Jurkat, Clone E6-1 (cell line): ENCODE results near the gene MRM1.
"Not testable (repeated sequence)": the region's sequence is repeated elsewhere in the genome, so short reads cannot be mapped to it uniquely, and the experiment has no call there.

ENCODE experiments used
- DNase-seq: peaks from one replicate; pipeline ENCODE4 v3.0.0-alpha.2; 2011; ENCODE audit warnings: low read depth, low spot score
- H3K4me3 ChIP-seq: 2 replicates; pipeline ENCODE4 v1.5.1; 2011; ENCODE audit warnings: mild to moderate bottlenecking, low read length, control low read depth, moderate library complexity

MRM1 gene

DNA sequence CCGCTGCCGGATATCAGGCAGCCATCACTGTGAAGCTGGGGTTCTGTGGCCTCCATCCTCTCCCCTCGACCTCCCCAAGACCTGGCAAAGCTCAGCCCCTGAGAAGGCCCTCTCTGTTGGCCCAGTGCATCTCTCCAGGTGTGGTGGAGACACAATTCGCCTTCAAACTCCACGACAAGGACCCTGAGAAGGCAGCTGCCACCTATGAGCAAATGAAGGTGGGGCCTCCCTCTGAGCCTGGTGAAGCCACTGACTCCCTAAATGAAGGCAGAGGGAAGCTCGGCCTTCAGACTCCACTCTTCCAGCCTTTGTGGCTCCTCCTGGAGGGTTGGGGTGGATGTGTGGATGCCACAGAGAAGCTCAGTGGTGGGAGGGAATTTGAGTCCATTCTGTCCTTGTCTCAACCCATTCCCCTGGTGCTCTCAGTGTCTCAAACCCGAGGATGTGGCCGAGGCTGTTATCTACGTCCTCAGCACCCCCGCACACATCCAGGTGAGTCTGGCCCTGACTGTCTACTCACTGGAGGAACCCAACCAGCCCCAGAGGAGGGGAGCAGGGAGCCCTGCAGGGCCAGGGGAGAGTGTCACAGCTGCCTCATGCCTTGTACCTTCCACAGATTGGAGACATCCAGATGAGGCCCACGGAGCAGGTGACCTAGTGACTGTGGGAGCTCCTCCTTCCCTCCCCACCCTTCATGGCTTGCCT is 1.7 kb upstream of the MRM1 start:
- H3K4me3 ChIP-seq, result no peak overlapping the region
- DNase-seq, result no peak

DNA sequence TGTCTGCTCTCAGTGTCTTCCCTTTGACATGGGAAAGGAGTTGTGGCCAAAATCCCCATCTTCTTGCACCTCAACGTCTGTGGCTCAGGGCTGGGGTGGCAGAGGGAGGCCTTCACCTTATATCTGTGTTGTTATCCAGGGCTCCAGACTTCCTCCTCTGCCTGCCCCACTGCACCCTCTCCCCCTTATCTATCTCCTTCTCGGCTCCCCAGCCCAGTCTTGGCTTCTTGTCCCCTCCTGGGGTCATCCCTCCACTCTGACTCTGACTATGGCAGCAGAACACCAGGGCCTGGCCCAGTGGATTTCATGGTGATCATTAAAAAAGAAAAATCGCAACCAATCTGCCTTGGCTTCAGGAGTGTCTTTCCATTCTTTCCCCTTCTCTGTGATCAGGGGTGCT is 918 bp upstream of the MRM1 start:
- peak overlapping the region; percentile 89; the same call in 1 of the 2 replicates for H3K4me3 ChIP-seq

DNA sequence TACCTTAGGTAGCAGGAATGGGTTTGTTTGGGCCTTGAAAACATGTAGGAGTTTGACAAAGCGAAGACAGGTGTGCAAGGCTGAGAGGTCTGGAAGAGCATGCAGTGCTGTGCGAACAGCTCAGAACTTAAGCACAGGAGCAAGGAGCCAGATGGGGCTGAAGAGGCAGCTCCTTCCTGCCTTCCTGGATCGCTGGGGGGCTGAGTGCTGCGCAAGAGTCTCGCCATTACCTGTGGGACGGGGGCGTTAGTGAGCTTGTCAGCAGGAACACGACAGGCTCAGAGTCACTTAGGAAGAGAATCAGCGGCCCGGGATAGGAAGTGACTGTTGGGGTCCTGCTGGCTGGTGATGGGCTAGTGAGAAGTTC is 464 bp upstream of the MRM1 start:
- DNase-seq, result peak; percentile 29

More for the DNA sequence above, 918 bp upstream of the MRM1 start:
- DNase-seq, result no peak

DNA sequence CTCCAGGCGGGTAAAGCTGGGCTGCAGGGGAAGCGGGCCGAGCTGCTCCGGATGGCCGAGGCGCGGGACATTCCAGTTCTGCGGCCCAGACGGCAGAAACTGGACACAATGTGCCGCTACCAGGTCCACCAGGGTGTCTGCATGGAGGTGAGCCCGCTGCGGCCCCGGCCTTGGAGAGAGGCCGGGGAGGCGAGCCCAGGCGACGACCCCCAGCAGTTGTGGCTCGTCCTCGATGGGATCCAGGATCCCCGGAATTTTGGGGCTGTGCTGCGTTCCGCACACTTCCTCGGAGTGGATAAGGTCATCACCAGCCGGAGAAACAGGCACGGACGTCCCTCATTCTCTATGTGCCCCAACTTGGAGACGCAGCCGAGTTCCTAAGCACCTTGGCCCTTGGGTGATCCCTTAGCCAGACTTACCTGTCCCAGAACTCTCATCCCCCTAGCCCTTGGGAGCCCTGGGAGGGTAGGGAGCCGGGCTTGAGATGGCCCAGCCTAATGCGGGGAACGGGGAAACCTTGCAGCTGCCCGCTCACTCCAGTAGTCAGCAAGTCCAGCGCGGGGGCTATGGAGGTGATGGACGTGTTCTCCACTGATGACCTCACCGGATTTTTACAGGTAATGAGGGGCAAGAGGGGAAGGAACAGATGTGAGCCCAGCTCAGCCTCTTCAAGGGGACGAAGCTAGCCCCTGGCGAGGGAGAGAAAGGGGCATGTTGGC is 806 bp downstream of the MRM1 start:
- peak overlapping the region; percentile 89 for H3K4me3 ChIP-seq
- DNase-seq, result no peak

More for the DNA sequence above, 464 bp upstream of the MRM1 start:
- peak overlapping the region; percentile 89 for H3K4me3 ChIP-seq

DNA sequence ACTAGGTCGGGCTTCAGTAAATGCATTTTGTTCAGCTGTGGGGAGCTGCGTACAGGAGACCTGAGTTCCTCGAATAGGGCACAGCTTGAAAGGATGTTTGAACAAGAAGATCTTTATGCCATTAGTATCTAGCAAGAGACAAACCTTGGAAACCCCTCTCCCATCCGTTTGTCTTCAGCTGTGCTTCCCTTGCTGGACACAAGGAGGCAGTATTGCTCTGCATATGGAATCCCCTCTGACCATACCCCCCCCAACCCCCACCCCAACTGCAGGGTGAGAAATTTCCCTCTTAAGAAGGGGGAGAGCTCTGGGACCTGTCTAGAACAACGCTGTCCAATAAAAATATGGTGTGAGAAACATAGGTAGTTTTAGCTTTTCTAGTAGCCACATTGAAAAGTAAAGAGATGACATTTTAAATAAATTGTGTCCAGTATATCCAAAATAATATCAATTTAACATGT is 1.6 kb downstream of the MRM1 start:
- H3K4me3 ChIP-seq, result peak overlapping the region; percentile 89
- DNase-seq, result peak; percentile 79

DNA sequence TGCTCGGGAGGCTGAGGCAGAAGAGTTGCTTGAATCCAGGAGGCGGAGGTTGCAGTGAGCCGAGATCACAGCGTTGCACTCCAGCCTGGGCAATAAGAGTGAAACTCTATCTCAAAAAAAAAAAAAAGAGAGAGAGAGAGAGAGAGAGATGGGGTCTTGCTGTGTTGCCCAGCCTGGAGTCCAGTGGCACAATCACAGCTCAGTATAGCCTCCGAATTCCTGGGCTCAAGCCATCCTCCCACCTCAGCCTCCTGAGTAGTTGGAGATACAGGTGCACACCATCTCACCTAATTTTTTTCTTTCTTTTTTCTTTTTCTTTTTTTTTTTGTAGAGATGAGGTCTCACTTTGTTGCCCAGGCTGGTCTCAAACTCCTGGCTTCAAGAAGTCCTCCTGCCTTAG is 3.6 kb downstream of the MRM1 start:
- not testable (repeated sequence) for H3K4me3 ChIP-seq, DNase-seq

DNA sequence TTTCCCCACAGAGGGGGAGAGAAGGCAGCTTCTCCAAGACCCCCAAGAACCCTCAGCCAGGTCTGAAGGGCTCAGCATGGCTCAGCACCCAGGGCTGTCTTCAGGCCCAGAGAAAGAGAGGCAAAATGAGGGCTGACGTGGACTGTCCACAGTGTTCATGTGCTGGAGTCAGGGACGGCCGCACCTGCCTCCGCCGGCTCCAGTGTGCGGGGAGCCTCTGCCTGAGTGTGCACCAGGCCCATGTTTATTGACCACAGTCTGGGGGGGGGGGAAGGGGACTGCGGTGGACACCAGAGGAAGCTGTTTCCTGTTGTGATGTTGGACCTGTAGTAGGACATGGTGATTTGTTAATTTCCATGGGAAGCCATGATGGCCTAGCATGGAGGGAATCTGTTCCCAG is 6.9 kb downstream of the MRM1 start:
- no peak for DNase-seq
- no peak overlapping the region for H3K4me3 ChIP-seq

DNA sequence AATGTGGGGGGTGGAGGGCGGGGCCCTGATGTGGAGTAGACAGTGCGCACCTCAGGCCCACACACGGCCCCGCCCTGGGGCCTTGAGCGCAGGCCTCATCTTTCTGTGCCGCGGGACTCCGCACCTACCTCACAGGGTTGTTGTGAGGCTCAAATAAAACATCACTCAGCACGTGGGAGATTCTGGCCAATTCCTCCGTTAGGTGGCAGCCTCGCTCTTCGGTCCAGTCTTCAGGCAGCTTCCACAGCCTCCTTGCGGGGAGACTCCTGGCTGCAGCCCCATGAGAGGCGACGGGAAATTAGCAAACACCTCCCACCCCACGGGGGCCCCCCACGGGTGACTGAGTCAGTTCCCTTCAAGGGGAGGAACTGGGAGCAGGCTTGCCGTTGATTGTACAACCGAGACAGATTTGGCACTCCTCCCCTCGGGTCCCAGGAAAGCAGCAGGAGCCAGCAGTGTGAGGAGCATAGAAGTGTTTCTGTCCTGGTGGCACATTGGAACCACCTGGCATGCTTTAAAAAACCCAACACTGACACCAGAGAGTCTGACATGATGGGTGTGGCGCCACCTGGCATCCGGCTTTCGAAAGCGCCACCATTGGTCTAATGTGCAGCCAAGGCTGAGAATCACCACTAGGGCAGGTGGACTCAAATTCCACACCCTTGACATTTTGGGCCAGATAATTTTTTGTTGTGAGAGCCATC is 7.6 kb downstream of the MRM1 start:
- DNase-seq, result no peak
- no peak overlapping the region for H3K4me3 ChIP-seq

DNA sequence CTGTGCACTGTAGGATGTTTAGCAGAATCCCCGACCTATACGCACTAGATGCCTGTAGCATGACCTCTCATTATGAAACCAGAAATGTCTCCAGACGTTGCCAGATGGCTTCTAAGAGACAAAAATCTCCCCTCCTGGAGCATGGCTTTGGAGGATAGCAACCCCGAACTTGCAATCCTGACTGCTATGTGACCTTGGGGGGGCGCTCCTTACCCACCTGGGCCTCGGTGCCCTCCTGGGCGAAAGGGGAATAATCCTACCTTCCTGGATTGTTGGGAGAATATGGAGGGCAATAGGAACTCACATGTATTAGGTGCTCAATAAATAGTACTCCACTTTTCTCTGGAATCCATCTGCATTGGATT is 8.1 kb downstream of the MRM1 start:
- DNase-seq, result no peak
- H3K4me3 ChIP-seq, result no peak overlapping the region

DNA sequence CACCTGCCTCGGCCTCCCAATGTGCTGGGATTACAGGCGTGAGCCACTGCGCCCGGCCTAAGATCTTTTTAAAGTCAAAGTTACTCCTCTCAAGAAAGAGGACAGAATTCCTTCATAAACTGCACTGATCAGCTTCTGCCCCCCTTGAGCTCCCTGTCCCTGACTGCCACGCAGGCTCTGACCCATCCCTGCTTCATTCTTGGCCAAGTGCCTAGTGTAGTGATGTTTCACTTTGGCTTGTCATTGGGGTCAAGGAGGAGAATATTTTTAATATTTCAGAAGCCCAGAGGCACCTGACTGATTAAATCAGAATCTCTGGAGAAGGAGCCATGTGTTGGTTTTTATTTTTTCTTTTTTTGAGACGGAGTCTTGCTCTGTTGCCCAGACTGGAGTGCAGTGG is 9.1 kb downstream of the MRM1 start:
- no peak for DNase-seq
- H3K4me3 ChIP-seq, result no peak overlapping the region

DNA sequence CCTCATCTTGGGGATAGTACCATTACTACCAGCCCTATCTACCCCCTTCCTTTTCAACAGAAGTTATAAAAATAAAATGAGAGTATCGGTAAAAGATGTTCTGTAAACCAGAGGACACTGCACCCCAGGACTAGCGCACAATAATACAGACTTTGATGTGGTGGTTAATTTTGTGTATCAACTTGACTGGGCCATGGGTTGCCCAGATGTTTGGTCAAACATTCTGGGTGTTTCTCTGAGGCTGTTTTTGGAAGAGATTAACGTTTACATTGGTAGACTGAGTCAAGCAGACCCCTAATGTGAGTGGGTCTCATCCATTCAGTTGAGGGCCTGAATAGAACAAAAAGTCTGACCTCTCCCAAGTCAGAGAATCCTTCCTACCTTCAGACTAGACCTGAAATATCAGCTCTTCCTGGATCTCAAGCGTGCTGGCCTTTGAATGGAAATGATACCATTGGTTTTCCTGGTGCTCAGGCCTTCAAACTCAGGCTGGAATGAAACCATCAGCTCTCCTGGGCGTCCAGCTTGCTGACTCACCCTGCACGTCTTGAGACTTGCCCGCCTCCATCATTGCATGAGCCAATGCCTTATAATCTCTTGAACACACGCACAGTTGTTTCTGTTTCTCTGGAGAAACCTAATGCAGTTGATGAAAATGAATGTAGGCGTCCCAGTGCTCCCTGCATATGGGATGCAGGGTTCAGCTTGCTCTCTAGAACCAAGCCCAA is 10.1 kb downstream of the MRM1 start:
- DNase-seq, result no peak
- H3K4me3 ChIP-seq, result no peak overlapping the region

DNA sequence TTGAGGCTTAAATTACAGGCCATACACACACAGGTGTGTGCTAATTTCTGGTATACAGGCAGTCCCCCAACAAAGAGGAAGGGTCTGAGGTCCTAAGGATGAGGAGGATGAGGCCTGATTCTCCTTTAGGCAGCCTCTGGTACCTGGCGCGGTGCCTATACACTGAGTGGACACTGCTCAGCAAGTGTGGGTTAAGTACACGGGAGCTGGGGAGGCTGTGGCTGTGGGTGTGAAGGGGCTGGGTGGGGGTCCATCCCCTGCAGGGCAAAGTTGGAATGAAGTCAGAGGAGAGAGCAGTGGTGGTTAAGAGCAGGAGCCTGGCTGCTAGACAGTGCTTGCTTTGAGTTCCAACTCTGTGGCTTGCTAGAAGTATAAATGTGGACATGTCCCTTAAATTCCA is 10.9 kb downstream of the MRM1 start:
- DNase-seq, result no peak
- H3K4me3 ChIP-seq, result no peak overlapping the region

DNA sequence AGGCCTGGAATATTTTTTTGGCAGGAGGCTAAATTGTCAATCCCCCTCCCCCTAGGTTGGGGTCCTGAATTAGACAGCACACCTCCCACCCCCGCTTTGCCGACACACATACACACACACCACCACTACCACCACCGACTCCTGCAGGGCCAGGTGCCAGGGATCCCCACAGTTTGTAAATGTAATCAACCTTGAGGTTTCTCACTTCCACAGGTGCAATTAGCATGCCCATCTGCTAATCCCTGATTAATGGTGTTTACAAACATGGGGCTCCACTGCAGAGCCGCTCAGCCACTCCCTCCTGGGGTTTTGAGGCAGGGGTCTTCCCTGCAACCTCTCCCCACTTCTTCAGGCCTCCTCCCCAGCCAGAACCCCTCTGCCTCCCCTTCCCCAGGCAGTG is 11.8 kb downstream of the MRM1 start:
- DNase-seq, result no peak
- no peak overlapping the region for H3K4me3 ChIP-seq

DNA sequence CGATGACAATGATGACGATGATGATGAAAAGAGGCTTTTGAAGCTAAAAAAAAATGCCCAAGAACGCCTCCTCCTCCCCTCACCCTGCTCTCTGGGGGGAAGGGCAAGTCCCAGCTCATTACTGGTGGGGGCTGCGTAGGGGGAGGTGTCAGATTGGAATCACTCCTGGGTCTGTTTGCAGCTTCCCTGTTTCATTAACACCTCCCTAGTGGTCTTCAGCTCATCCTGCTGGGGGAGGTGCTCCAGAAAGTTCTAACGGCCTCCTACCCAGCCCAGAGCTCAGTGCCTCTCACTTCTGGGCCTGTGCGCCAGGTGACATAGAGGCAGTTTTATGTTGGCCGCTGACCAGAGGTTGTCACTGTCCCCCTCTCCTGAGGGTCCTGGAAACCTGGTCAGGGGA is 12.7 kb downstream of the MRM1 start:
- no peak for DNase-seq
- no peak overlapping the region for H3K4me3 ChIP-seq

DNA sequence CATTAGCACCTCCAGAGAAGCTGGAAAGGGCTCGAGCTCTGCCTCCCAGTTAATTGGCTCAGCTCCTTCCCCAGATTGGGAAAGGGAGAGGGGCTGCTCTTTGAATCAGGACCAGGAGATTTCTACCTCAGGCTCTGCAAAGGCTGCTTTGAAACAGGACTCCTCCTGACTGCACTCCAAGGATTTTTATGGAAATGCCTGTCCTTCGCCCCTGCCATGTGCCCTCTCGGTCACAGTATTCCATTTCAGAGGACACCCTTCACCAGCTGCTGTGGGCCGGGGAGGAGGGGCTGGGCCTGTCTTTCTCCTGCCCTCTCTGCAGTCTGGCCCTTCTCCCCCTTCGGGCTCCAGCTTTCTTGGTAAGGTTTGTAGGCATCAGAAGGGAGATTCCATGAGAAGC is 13.6 kb downstream of the MRM1 start:
- no peak for DNase-seq
- H3K4me3 ChIP-seq, result no peak overlapping the region

DNA sequence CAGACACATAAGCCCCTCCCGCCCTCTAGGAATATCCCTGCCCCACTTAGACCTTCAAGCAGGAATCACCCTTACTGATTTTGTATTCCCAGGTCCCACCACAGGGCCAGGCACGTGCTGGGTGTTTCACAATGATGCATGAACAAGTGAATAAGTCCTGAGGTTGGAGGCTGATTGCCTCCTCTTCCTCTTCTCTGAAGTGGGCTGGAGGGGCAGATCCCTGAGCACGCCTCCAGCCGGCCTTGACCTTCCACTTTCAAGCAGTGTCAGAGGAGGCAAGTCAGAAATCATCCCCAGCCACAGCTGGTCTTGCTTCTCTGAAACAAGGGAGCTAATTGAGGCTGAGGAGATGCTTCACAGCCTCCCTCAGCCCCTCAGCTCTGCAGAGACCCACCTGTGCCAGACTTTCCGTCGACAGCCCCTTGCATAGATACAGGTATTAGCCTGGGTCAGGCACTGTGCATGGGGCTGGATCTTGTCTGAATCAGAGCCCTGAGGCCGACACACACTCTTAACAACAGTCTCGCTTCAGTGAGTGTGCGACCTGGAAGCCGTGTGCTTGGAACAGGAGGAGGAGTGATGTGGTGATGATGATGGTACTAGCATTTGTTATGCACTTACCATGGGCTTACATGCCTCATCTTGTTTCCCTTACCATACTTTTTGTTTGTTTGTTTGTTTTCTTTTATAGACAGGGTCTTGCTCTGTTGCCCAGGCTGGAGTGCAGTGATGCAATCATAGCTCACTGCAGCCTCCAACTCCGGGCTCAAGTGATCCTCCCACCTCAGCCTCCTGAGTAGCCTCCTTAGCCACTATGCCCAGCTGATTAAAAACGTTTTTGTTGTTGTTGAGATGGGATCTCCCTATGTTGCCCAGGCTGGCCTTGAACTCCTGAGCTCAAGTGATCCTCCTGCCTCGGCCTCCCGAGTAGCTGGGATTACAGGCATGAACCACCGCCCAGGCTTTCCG is 15.0 kb downstream of the MRM1 start:
- no peak overlapping the region for H3K4me3 ChIP-seq
- DNase-seq, result no peak

DNA sequence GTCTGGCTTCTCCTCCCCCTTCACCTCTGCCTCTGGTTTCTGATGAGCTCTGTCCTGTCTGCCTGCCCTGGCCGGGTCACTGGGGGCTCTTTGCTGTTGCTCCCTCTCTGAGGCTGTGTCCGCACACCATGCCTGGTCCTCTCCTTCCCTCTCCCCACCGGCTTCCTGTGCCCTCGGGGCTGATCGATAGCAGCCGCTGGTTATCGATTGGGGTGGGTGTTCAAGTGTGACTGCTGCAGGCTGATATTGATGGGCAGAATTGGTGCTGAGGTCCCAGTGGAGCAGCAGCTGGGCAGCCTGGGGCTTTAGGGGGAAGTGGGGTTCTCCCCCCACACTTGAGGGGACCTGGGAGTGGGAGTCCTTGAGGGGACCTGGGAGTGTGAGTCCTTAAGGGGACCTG is 16.4 kb downstream of the MRM1 start:
- no peak overlapping the region for H3K4me3 ChIP-seq
- no peak for DNase-seq

DNA sequence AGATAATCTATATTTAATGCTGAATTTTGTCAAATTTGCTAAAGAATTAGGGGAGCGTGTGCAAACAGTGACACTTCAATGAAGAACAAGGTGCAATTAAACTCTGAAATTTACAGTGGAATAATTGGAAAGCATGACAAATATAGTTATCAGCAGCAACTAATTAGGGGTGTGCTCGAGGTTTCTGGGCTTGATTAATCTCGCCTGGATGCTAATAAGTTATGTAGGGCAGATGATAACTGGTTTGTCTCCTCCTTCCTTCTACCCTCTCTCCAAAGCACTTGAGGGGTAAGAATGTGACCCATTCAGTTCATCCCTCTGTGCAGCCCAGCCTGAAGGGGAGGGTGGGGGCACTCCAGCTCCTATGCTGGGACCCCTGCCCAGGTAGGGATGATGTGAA is 21.9 kb downstream of the MRM1 start:
- DNase-seq, result no peak
- H3K4me3 ChIP-seq, result no peak overlapping the region

DNA sequence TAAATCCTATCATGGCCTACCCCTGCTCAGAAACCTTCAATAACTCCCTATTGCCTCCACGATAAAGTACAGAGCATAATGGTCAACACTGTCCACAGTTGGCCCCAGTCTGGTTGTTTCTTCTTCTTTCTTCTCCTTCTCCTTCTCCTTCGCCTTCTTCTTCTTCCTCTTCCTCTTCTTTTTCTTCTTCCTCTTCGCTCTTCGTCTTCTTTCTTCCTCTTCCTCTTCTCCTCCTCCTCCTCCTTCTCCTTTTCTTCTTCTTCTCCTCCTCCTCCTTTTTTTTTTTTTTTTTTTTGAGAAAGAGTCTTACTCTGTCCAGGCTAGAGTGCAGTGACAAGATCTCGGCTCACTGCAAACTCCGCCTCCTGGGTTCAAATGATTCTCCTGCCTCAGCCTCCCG is 23.8 kb downstream of the MRM1 start:
- DNase-seq, result no peak
- no peak overlapping the region for H3K4me3 ChIP-seq
